Stimulated activated CD8-positive, alpha-beta memory T cell treated with anti-CD3 and anti-CD28 coated beads, Interleukin-4, amount 100 ng/mL, for 1 hour (primary cell): ENCODE data around the gene MAT1A.
"Not testable (repeated sequence)": the region's sequence is repeated elsewhere in the genome, so short reads cannot be mapped to it uniquely, and the experiment has no call there.

Source experiments
- DNase-seq, 2 donors: peaks; one replicate each; pipeline ENCODE4 v3.0.0-alpha.2; 2020; ENCODE audit warnings: low read depth in 2 of 2, low spot score in 1 of 2

MAT1A gene

DNA sequence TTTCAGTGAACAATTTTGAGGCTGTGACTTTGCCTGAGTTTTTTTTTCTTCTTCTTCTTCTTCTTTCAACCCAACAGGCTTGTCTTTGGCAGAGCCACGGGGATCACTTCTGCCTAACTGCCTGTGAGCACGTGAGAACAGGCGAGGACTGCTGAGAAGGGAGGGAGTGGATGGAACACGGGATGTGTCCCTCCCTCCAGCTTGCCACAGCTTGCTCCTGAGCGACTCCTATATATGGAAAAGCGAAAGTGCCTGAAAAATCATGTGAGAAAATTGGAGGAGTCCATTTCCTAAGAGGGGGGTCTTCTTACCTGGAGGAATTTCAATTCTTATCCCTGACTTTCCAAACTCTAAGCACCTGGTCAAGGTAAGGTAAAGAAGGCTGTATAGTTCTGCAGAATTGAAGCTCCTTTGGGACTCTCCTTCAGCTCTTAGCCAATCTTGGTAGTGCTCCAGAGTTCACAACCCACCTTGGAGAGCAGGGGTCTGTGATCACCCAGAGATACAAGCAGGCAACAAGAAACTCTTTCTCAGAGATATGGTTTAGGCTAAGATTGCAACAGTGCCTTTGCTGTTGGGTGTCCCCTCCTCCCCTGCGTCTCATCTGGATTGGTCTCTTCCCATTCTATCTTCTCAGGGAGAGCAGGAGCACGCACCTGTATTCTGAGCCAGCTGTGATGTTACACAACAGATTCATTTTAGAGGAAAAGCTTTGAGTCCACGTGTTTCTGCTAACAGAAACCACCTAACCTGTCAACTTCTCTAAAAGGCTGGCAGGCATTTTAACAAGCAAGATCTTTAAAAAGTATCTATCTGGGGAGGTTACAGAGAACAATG is at the start of gene MAT1A:
MAT1A (minus strand) TSS at position 208 of the 837 bp plus-strand sequence. CDS start 235 bp downstream, outside the sequence.
- no peak for DNase-seq

- no peak for DNase-seq
Observed at GRCh38 chr10:80333983-80334382, 44.5 kb upstream of the MAT1A start.

- DNase-seq, result no peak
Observed at GRCh38 chr10:80324891-80325364, 35.5 kb upstream of the MAT1A start.

- DNase-seq, result no peak
Observed at GRCh38 chr10:80324086-80324485, 34.6 kb upstream of the MAT1A start.

- no peak for DNase-seq
Observed at GRCh38 chr10:80323311-80323710, 33.9 kb upstream of the MAT1A start.

- DNase-seq, result no peak
Observed at GRCh38 chr10:80322711-80323110, 33.3 kb upstream of the MAT1A start.

- no peak for DNase-seq
Observed at GRCh38 chr10:80322158-80322557, 32.7 kb upstream of the MAT1A start.

GRCh38 chr10:80321183-80321582 is 31.7 kb upstream of the MAT1A start:
- DNase-seq, result no peak

GRCh38 chr10:80320377-80320776 is 30.9 kb upstream of the MAT1A start:
- DNase-seq, result no peak

DNA sequence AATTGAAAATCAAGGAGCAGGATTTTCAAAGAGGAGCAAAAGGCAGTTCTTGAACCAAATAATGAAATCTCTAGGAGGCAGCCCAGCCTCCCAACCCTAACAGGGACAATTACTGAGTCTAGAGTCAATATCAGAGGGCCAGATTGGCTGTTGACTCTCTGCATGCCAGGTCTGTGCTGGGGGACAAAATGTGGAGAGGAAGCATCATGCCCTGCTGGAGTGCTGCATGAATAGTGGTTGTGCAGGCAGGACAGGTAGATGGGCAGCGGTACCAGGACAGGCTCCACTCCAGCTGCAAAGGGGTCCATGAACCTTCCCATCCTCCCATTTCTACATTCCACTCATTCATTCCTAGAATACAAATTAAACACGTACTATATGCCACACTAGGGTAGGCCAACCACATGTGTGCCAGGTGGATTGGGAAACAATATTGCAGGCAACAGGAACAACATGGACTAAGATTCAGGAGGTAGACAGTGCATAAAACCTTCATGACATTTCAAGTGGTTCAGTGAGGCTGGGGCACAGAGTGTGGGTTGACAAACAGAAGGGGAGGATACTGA is 30.4 kb upstream of the MAT1A start:
- DNase-seq, result no peak

DNA sequence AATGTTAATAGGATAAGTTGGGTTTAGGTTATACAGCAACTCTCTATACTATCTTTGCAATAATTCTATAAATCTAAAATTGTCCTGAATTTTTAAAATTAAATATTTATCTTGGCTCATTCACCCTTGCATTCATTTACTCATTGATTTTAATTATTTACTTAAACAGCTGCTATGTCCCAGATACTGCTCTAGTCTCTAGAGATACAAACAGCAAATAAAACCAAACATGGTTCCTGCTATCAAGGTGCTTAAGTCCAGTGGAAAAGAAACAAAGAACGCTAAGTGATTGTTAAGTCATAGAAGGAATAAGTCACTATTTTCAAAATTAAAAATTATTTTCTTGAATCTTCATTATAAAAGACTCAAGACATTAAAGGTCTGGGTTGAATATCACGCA is 29.9 kb upstream of the MAT1A start:
- no peak for DNase-seq

DNA sequence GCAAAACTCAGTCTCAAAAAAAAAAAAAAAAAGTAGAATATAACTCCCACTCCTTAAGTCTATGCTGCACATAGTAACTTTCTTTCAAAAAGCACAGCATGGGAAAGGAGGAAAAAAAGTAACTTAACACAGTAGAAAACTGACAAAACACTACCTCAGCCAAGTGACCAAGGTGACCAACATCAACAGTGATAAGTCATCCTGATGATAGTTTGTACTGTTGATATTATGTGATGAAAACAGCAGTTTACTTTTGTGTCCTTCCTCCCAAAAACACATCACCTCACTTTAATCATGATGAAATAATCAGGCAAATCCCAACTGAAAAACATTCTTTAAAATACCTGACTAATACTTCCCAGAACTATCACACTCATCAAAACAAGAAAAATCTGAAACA is 29.3 kb upstream of the MAT1A start:
- no peak for DNase-seq

GRCh38 chr10:80315391-80315790 is 25.9 kb upstream of the MAT1A start:
- no peak for DNase-seq

DNA sequence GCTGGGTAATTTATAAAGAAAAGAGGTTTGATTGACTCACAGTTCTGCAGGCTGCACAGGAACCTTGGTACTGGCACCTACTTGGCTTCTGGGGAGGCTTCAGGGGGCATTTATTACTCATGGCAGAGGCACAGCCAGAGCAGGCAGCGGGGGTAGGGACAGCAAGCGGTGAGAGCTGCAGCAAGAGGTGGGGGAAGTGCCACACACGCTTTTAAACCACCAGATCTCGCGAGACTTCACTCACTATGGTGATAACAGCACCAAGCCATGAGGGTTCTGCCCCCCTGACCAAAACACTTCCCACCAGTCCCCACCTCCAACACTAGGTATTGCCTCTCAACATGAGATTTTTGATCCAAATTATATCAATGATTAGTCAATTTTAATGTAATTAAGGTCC is 24.1 kb upstream of the MAT1A start:
- no peak for DNase-seq

- DNase-seq, result not testable (repeated sequence)
Observed at GRCh38 chr10:80305989-80306388, 16.5 kb upstream of the MAT1A start.

DNA sequence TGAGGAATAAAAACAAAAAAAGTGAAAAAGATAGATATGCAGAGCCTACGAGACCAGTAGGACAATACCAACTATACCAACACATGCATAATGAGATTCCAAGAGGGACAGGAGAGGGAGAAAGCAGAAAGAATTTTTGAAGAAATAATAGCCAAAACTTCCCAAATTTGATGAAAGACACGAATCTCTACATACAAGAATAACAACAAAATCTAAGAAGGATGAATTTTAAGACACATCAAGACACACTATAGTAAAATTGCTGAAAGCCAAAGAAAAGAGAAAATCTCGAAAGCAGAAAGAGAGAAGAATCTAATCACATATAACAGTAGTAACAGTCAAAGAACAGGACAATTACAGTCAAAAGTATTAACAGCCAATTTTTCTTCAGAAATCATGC is 7.5 kb upstream of the MAT1A start:
- DNase-seq, result no peak

DNA sequence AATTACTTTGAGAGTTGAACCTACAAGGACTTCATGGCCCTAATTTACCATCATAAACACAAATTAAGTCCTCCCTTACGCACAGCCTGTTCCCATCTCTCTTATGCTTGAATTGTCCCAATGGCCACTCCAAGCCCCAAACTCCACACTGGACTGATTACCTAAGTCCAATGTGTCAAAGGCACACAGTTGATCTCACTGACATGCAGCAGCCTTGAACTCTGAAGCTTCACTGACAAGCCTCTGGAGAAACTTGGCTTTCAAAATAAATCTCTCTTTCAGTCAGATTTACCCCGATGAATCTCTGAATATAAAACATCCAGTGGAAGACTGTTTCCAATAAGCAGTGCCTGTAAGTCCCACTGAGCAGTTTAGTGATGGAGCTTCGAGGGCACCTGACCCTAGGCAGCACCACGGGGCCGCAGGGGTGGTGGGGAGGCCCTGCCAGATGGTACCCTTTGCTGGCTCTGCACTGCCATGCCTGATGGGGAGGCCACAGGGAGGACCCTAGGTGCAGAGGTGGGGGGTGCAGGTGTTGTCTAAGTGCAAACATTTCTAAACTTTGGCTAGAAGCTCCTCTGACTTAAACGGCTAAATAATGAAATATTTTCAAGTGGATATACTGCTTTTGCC is 3.3 kb upstream of the MAT1A start:
- no peak for DNase-seq

GRCh38 chr10:80290474-80291220 is 1.2 kb upstream of the MAT1A start:
- DNase-seq, result no peak

DNA sequence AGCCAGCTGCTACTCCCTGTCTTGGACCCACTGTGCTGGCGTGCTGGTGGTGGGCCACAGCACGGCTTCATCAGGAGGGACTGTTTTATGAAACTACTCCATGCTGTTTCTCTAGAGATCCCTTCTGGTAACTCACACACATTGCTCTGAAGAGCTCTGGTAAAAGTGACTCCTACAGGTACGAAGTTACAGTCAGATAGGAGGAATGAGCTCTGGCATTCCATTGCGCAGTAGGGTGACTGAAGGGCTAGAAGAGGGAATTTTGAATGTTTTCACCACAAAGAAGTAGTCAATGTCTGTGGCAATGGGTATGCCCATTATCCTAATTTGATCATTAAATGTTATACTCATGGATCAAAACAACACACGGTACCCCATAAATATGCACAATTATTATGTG is 609 bp downstream of the MAT1A start:
- no peak for DNase-seq

- DNase-seq, result no peak
Observed at GRCh38 chr10:80284522-80284921, 4.9 kb downstream of the MAT1A start.

DNA sequence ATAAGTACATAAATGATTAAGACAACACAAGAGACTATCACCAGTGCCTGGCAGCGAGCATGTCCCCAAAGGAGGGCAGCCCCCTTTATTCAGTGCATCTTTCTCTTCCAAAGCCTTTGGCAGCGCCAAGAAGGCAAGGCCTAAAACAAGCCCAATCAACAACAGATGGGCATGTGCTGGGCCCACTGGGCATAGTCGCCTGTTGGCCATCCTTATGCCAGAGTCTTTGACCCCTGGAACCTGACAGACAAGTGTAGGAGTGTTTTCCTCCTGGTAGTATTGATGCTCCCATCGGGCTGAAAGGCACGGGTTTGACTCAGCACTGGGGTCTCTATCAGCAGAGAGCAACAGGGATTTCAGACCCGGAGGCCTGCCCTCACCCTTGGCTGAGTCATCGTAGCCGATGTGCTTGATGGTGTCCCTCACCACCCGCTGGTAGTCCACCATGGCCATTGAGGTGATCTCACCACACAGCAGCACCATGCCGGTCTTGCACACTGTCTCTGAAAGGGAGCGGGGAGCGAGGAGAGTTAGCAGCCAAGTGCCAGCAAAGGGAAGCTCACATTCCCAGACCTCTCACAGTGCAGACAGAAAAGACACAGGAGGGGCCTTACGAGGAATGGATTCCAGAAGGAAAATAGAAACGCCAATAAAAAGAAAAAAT is 5.8 kb downstream of the MAT1A start:
- no peak for DNase-seq
